ENCODE data around the gene STEAP1B.

DNA sequence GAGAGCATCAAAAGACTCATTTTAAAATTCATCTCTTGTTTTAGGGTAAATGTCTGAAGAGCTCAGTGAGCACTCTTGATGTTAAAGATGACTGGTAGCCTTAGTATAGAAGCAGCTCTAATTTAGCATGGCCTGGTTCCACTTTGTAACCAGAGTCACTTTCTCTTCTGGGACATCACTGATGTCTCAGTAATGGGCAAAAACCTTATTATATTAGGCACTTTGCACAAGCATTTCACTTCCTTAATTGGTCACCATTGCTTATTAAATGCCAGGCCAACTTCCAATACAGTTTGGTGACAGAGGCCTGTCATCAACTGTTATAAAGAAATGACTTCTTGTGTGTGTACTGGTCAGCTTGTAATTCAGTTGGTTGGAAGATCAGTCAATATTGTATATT, 53.0 kb downstream of the STEAP1B start:
- TF ChIP-seq, protein P1, sequence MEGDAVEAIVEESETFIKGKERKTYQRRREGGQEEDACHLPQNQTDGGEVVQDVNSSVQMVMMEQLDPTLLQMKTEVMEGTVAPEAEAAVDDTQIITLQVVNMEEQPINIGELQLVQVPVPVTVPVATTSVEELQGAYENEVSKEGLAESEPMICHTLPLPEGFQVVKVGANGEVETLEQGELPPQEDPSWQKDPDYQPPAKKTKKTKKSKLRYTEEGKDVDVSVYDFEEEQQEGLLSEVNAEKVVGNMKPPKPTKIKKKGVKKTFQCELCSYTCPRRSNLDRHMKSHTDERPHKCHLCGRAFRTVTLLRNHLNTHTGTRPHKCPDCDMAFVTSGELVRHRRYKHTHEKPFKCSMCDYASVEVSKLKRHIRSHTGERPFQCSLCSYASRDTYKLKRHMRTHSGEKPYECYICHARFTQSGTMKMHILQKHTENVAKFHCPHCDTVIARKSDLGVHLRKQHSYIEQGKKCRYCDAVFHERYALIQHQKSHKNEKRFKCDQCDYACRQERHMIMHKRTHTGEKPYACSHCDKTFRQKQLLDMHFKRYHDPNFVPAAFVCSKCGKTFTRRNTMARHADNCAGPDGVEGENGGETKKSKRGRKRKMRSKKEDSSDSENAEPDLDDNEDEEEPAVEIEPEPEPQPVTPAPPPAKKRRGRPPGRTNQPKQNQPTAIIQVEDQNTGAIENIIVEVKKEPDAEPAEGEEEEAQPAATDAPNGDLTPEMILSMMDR (IDR thresholded peaks at IDR 0.05), result no peak
- TF ChIP-seq POLR2A (IDR thresholded peaks at IDR 0.05; ENCODE audit: low read depth) (no peak), POLR2AphosphoS5 (IDR thresholded peaks at IDR 0.05) (no peak)

Measured in esophagus muscularis mucosa (tissue), 3 donors.